H1 (cell line): Measurements from ENCODE around the gene PRKAB1. TPM values are rescaled to one million over a fixed set of nuclear protein-coding genes. Genes with fewer than 3 reads are reported as not detected.

Experiments
- BACH1 ChIP-seq: IDR thresholded peaks from 2 replicates; pipeline ENCODE4 v1.6.1; 2012; ENCODE audit warnings: low read length, improper control_type of control experiment
- CBX8 ChIP-seq: fragments of 300-800, 300-1000 bp; sonication (generic); IDR thresholded peaks from 2 replicates; pipeline ENCODE4 v1.7.1; 2016; ENCODE audit warnings: low read depth, low read length, borderline replicate concordance
- CEBPB ChIP-seq: IDR thresholded peaks from 2 replicates; pipeline ENCODE4 v1.6.1; 2012; ENCODE audit warnings: low read depth, low read length
- CREB1 ChIP-seq: IDR thresholded peaks from 2 replicates; pipeline ENCODE4 v1.6.1; 2012; ENCODE audit warnings: inconsistent platforms
- EZH2 ChIP-seq: fragments of 200-600 bp; sonication (generic); IDR thresholded peaks from 2 replicates; pipeline ENCODE4 v1.7.1; 2012; ENCODE audit warnings: low read depth, mild to moderate bottlenecking, moderate library complexity, low read length, inconsistent platforms; ENCODE audit not compliant: severe bottlenecking
- KDM4A ChIP-seq: IDR thresholded peaks from one replicate; pipeline ENCODE4 v1.7.1; 2012; ENCODE audit warnings: low read depth, mild to moderate bottlenecking, moderate library complexity, low read length, inconsistent platforms; ENCODE audit not compliant: severe bottlenecking
- KDM5A ChIP-seq: fragments of 200-600 bp; IDR thresholded peaks from 2 replicates; pipeline ENCODE4 v1.7.1; 2012; ENCODE audit warnings: mild to moderate bottlenecking, low read length, inconsistent platforms, mixed read lengths
- PHF8 ChIP-seq: fragments of 200-600 bp; sonication (generic); conservative IDR thresholded peaks from 2 replicates; pipeline ENCODE4 v1.7.1; 2012; ENCODE audit warnings: low read depth, mild to moderate bottlenecking, inconsistent platforms, low read length, moderate library complexity
- POLR2A ChIP-seq, 2 experiments: IDR thresholded peaks; 1 replicate in 1 of 2; 2 replicates in 1 of 2; pipeline ENCODE4 v1.6.1; 2011; ENCODE audit warnings: low read depth in 2 of 2, low read length in 2 of 2, mild to moderate bottlenecking in 2 of 2; ENCODE audit errors: control extremely low read depth in 1 of 2
- POLR2AphosphoS5 ChIP-seq: IDR thresholded peaks from 2 replicates; pipeline ENCODE4 v1.6.1; 2011; ENCODE audit warnings: low read depth, low read length
- RAD21 ChIP-seq, 2 experiments: IDR thresholded peaks in 1 of 2; conservative IDR thresholded peaks in 1 of 2; 2 replicates each; pipeline ENCODE4 v1.6.1; 2011; ENCODE audit warnings: low read depth in 2 of 2, low read length in 2 of 2, improper control_type of control experiment in 1 of 2, inconsistent platforms in 1 of 2, mild to moderate bottlenecking in 1 of 2, moderate library complexity in 1 of 2
- RFX5 ChIP-seq: IDR thresholded peaks from 2 replicates; pipeline ENCODE4 v1.6.1; 2011; ENCODE audit warnings: low read depth, low read length, improper control_type of control experiment, borderline replicate concordance
- SIRT6 ChIP-seq: IDR thresholded peaks from one replicate; pipeline ENCODE4 v1.7.1; 2012; ENCODE audit warnings: low read length, inconsistent platforms
- SP4 ChIP-seq: IDR thresholded peaks from 2 replicates; pipeline ENCODE4 v1.6.1; 2012; ENCODE audit warnings: low read length, inconsistent platforms
- SUZ12 ChIP-seq: fragments of 200-600 bp; sonication (generic); IDR thresholded peaks from 2 replicates; pipeline ENCODE4 v1.6.1; 2012; ENCODE audit warnings: mild to moderate bottlenecking, inconsistent platforms, low read length, moderate library complexity, mixed read lengths
- TAF1 ChIP-seq: IDR thresholded peaks from 2 replicates; pipeline ENCODE4 v1.6.1; 2011; ENCODE audit warnings: mild to moderate bottlenecking, low read depth, low read length
- TAF7 ChIP-seq: optimal IDR thresholded peaks from 2 replicates; pipeline ENCODE3; 2011; ENCODE audit warnings: low read depth, mild to moderate bottlenecking, inconsistent platforms, low read length, moderate library complexity, borderline replicate concordance
- TBP ChIP-seq: IDR thresholded peaks from 2 replicates; pipeline ENCODE4 v1.6.1; 2011; ENCODE audit warnings: low read depth, low read length, improper control_type of control experiment
- TCF12 ChIP-seq: IDR thresholded peaks from 2 replicates; pipeline ENCODE4 v1.6.1; 2011; ENCODE audit warnings: low read depth, mild to moderate bottlenecking, low read length
- polyA plus RNA-seq, 7 experiments: library from polyadenylated mRNA; depleted of rRNA in 3 of 7; stranded (reverse) in 5 of 7; unstranded in 2 of 7; fragments of >200 nt in 5 of 7; fragments of 200-250 nt in 2 of 7; gene quantifications; 1 replicate in 5 of 7; 2 replicates in 1 of 7; 4 replicates in 1 of 7; pipeline versions ENCODE4 v1.2.1 to v1.2.3, GENCODE V29; 2011 to 2013; ENCODE audit warnings: missing spikeins in 2 of 7, mixed read lengths in 2 of 7
- total RNA-seq: library from RNA; stranded (reverse); fragmentation: NEBNext Ultra II Directional; extraction: Animal tissue kit (Norgen Biotek cat#: 25700); gene quantifications from 2 replicates; pipeline ENCODE4 v1.2.1, GENCODE V29; 2021
- TF ChIP-seq, protein P1 (sequence below), 3 experiments: IDR thresholded peaks; 1 replicate in 2 of 3; 2 replicates in 1 of 3; pipeline versions ENCODE4 v1.5.1 to v1.6.1; 2011; ENCODE audit warnings: low read length in 3 of 3, mild to moderate bottlenecking in 3 of 3, inconsistent platforms in 2 of 3, low read depth in 1 of 3, moderate library complexity in 1 of 3; ENCODE audit not compliant: insufficient read depth in 1 of 3; ENCODE audit errors: control extremely low read depth in 1 of 3
- TF ChIP-seq, protein P2 (sequence below): IDR thresholded peaks from 2 replicates; pipeline ENCODE4 v1.6.1; 2012; ENCODE audit warnings: inconsistent platforms

PRKAB1 gene
- total and polyA plus RNA-seq, 2 of the 8 experiments (the other 6 are each of a cell fraction or from before 2014, with no cell fraction given) = 24.0 to 32.1 TPM

GRCh38 chr12:119667577-119668323 lies at the start of gene PRKAB1 (continued):
- TF ChIP-seq RFX5 (no peak), POLR2AphosphoS5 (peak; percentile 69), SIRT6 (no peak), KDM5A (peak; percentile 56; the same call in 1 of the 2 replicates), SUZ12 (no peak), BACH1 (peak; percentile 6; the same call in 1 of the 2 replicates), TAF1 (peak; percentile 71), CREB1 (peak; percentile 60; the same call in 1 of the 2 replicates), TCF12 (0 out of 2 replicates have a peak, but pooled peaks have one; percentile 27), CEBPB (peak; percentile 59; the same call in 1 of the 2 replicates), KDM4A (peak; percentile 53), PHF8 (peak; percentile 81), TBP (peak; percentile 68; the same call in 1 of the 2 replicates), CBX8 (no peak), TAF7 (no peak), POLR2A (IDR thresholded peaks at IDR 0.05; ENCODE audit: control extremely low read depth in 1 of 2, low read depth in 2 of 2, low read length in 2 of 2) (peak in 1 of 2 experiments; percentile 92; a peak in 2 of 3 replicates), SP4 (peak; percentile 61; the same call in 1 of the 2 replicates), EZH2 (no peak), RAD21 (IDR thresholded peaks at IDR 0.05 in 1 of 2, conservative IDR thresholded peaks at IDR 0.05 in 1 of 2; ENCODE audit: low read depth in 2 of 2, low read length in 2 of 2) (peak; percentile 37 to 55; a peak in 3 of 4 replicates)
- TF ChIP-seq, protein P1, sequence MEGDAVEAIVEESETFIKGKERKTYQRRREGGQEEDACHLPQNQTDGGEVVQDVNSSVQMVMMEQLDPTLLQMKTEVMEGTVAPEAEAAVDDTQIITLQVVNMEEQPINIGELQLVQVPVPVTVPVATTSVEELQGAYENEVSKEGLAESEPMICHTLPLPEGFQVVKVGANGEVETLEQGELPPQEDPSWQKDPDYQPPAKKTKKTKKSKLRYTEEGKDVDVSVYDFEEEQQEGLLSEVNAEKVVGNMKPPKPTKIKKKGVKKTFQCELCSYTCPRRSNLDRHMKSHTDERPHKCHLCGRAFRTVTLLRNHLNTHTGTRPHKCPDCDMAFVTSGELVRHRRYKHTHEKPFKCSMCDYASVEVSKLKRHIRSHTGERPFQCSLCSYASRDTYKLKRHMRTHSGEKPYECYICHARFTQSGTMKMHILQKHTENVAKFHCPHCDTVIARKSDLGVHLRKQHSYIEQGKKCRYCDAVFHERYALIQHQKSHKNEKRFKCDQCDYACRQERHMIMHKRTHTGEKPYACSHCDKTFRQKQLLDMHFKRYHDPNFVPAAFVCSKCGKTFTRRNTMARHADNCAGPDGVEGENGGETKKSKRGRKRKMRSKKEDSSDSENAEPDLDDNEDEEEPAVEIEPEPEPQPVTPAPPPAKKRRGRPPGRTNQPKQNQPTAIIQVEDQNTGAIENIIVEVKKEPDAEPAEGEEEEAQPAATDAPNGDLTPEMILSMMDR (IDR thresholded peaks at IDR 0.05; ENCODE audit: control extremely low read depth in 1 of 3, insufficient read depth in 1 of 3, low read depth in 1 of 3, low read length in 3 of 3) = peak; percentile 79 to 91 (median 81)
- TF ChIP-seq, protein P2, sequence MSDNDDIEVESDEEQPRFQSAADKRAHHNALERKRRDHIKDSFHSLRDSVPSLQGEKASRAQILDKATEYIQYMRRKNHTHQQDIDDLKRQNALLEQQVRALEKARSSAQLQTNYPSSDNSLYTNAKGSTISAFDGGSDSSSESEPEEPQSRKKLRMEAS = peak; percentile 70
